Measurements from ENCODE around the gene ASPSCR1.

The ASPSCR1 gene

DNA sequence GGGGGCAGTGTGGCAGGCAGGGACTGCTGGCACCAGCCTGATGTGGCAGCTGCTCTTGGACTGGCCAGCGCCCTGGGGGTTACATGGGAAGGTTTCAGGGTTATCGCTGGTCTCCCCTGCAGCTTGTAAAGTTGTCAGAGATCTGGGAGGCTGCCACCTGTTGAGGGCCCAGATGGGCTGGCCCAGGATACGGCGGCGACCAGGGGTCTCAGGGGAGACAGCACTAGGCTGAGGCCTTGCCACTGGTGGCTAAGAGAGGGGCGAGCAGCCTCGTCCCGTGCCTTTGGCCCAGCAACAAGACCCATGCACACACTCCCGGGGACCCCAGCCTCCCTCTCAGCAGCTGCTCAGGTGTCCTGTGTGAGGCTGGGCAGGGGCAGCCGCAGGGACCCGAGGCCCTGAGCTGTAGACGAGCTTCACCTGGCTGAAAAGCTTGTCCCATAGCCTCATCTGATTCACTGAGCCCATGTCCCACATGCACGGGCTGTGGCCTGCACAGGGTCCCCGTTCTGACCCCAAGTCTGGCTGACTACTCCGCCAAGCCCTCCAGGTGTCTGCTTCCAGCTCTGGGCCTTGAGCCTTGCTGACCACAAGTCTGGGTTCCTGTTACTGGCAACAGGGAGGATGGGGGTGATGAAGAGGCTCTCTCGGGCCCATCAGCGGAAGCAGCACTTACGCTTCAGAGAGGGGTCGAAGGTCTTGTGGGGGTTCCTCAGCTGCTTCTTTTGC is 82.0 kb downstream of the ASPSCR1 start:
- no peak for DNase-seq

DNA sequence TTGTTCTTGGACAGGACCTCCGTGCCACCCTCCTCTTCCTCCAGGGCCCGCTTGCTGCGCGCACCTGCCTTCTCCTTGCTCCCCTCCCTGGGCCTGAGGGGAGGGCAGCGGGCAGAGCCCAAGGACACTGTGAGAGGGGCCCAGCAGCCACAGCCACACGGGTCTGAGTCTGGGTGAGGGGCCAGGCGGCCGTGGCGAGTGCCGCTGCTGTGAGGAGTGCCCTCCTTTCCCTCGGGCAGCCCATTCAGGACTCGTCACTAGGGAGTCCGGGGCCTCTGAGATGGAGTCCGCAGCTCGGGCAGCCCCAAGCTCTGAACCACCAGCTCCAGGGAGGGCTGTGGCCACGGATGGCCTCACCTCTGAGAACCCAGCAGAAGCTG is 82.6 kb downstream of the ASPSCR1 start:
- no peak for DNase-seq

DNA sequence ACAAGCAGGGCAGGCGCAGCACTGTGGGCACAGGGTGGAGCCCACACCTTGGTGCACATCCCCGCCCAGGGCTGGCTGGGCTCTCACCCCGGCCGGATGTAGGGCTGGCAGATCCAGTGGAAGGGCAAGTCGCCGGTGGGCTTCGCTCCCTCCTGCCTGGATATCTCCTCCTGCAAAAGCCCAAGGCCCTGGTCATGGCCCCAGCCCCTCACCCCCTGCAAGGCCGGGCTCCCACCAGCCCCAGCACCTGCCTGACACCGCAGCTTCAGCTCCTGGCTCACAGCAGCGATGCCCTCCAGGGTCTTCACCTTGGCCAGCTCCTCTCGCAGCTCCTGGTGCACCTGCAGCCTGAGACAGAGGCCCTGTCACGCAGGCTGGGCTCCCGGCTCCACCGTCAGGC is 83.2 kb downstream of the ASPSCR1 start:
- no peak for DNase-seq

DNA sequence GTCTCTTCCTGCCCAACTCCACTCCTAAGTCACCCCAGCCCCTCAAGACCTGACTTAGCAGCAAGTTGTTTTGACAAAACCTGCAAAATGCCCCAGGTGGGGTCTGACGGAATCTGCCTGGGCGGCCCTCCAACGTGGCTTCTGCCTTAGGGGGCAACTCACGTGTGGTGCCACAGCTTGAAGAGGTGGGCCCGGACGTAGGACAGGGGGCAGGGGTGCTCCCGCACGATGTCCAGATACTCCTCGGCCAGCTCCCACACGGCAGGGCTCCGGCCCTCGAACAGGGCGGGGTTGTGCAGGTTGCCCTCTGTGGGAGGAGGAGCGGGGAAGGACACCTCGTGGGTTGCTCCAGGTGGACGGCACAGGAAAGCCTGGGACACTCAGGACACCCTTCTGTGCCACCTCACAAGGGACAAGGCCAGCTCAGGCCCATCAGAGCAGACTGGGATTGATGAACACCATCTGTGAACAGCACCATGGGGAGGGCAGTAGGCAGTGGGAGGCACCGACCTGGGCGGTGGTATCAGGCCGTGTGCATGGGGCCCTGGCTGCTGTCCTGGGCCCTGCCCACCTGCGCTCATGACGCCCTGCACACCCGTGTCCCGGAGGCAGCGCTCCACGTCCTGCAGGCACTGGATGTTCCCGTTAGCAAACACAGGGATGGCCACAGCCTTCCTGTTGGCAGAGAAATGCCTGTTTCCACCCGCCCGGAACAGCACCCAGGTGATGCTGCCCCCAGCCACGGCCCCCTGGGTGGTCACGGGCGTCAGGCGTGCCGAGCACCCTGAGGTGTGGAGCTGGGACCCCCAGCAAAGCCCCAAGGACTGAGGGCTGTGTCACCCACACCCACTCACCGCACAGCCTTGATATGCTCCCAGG is 83.9 kb downstream of the ASPSCR1 start:
- DNase-seq = no peak

DNA sequence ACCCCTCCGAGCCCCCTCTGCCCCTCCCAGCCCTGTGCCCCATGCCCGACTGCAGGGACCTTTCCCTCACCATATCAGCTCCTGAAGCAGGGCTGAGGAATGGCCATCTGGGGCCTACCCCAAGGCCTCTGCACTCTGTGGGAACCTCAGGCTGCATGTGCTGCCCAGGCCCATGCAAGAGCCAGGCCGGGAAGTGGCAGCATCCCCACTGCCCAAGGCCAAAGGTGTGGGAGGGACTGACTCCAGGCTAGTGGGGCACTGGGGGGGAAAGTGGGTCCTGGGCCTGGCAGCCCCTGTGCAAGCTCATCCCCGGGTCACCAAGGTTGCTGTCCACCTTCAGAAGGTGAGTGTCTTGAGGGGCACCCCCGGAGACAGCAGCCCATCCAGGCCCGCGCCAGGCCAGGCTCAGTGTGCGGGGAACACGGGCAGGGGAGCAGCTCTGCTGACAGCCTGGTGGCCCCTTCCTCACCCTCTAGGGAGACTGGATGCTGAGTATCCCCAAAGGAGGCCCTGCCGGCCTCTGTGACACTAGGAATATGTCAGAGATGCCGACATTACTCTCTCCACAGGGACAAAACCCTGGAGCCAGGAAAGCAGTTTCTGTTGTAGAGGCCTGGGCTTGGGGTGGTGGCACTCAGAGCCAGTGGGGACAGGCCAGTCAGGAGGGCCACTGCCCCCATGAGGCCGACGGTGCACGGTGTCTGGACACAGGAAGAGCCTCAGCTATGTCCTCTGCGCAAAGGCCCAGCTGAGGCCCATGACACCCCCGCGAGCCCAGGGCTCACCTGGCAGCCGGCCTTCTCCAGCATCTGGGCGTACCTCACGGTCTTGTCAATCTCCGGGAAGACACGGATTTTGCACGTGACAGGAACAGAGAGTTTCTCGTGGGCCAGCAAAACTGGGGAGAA is 84.9 kb downstream of the ASPSCR1 start:
- no peak for DNase-seq

DNA sequence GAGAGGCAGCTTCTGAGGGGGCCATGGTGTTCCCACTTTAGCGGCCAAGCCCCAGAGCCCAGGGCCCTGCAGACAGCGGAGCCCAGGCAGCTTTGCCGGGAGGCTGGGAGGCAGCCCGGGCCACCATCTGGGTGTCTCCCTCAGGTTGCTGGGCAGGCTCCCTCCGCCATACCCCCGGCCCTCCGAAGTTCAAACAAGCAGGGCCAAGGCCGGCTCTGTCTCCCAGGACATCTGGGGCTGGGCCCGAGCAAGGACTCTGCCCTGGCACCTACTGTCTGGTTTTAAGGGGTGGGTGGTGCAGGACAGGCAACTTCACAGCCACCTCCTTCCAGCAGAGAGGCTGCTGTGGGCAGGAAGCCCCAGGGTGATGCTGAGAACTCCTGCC is 85.5 kb downstream of the ASPSCR1 start:
- no peak for DNase-seq

DNA sequence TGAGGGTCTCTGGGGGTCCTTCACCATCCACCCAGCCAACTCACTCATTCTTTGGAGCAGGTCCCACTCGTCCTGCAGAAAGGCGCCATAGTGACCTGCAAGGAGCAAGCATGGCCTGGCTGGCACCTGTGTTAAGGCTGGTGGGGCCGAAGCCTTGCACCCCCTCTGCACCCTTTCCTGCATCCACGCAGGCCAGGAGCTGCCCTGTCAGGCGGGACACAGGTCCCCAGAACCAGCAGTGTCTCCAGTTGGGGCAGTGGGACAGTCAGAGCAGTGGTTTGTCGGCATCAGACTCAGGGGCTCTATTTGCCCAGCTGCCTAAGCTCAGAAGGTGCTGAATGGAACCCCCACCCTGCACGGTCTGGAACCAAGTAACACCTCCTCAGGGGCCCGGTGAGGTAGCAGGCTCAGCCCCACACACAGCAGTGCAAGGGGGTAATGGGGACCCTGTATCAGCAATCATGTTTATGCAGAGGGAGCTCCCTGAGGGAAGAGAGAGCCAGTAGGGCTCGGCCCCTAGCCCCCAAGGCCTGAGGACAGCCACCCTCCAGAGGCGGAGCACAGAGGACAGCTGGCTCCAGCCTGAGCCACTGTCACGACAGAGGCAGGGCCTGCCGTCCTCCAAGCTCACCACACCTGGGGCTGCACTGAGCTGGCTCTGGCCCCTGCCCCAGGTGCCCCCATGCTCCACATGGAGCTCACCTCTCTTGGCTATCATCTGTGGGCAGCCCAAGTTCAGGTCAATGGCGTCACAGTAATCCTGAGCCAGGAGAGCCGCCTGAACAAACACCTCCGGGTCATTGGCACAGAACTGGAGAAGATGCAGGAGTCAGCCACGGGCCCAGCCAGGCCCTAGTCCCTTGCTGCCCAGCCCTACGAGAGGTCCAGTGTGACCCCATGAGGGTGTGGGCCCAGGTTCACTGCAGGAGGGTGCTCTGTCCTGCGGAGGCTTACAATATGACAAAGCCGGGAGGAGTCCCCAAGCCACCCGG is 86.3 kb downstream of the ASPSCR1 start:
- DNase-seq = no peak

DNA sequence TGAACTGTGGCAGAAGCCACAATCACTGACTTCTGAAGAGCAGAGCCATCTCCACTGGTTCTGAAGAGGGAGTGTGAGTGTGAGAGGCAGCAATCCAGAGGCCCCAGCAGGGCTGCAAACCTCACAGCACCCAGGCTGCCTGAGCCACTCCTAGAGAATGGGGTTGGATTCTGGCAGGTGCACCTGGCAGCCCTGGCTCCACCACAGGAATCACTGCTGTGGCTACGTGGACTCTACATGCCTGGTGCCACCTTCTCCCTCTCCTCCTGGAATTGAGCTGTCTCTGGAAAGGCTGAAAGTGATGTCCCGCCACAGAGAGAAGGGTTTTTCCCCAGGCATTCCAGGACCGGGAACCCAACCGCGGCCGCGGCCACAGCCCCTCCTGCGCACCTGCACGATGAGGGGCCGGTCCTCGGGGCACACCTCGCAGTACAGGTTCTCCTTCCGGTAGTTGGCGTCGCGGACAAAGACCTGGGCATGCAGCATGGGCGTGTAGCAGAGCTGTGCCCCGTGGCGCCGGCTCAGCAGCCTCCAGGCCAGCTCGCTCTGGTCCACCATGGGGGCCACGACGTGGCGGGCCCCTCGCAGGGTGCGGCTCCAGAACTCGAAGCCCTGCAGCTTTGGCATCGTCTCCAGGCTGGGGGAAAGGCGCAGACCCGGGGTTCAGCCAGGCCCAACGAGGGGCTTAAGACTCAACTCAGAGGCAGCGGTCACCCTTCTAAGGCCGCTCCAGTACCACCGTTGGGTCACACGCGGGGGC is 87.2 kb downstream of the ASPSCR1 start:
- DNase-seq = no peak

DNA sequence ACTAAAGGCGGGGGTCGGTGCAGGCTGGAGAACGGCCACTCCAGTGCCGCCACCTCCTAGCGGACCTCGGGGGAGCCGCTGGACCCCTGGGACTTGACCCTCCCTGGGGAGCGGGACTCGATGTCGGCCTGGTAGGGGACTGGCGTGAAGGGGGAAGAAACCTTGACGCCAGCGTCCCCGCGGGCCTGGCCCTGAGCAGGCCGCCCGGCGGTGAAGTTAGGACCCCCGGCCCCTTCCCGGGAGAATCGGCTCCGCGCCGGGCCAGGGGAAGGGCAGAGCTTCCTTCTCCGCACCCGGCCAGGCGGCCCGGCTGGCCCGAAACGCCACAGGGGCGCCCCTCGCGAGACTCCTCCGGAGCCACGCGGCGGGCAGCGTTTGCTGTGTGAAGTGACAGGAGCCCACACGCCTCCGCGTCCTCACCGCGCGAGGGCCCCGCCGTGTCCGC is 87.8 kb downstream of the ASPSCR1 start:
- DNase-seq = no peak

DNA sequence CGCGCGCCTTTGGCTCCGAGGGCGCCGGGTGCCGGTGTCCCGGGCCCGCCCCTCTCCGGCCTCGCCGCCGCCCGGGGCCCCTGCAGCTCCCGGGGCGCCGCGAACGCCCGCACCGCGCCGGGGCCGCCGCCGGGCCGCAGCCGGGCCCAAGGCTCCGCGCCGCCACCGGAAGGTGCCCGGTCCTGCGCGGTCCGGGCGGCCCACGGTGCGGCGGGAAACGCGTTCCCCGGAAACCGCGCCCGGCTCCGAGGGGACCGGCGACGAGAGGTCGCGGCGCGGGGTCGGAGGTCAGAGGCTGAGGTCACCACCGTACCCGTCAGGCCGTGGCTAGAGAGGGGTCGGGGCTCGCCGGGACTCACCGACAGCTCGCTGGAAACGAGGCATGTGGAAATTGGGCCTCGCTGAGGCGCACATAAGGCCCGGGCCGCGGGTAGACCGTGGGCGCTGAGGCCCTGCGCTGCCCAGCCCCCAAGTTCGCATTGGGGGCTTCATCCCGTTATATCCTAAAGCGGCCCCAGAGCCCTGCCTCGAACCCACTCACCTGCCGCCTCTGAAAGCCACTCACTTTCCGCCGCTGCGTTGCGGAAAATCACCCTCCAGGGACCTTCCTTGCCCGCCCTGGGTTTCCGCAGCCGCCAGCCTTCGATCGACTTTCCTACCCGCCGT is 88.3 kb downstream of the ASPSCR1 start, which contains the start of gene DUS1L:
TSS of gene DUS1L (minus strand) at position 167 of the 666 bp plus-strand sequence. CDS start 745 bp downstream, outside the sequence.
- DNase-seq = peak; percentile 64 to 75
